SU-DHL-6 (cell line): ENCODE measurements around the gene STARD10.

Experiments used
- H2AFZ ChIP-seq: fragments of 200-600 bp; sonication (generic); 2 replicates; pipeline ENCODE4 v1.6.1; 2014; ENCODE audit warnings: low read depth, mild to moderate bottlenecking, moderate library complexity, mixed read lengths, antibody characterized with exemption, low read length; ENCODE audit not compliant: severe bottlenecking
- H3F3A ChIP-seq: fragments of 200-600 bp; shearing (Covaris generic); 2 replicates; pipeline ENCODE4 v1.6.0; 2016; ENCODE audit warnings: antibody characterized with exemption, mild to moderate bottlenecking; ENCODE audit not compliant: insufficient read depth
- H3K27ac ChIP-seq: fragments of 200-600 bp; sonication (generic); 2 replicates; pipeline ENCODE4 v1.5.1; 2016; ENCODE audit warnings: low read depth, mild to moderate bottlenecking, low read length, moderate library complexity, mixed read lengths
- H3K27me3 ChIP-seq: fragments of 200-600 bp; sonication (generic), shearing (Covaris generic); 2 replicates; pipeline ENCODE4 v1.6.0; 2014; ENCODE audit warnings: mild to moderate bottlenecking, low read length
- H3K36me3 ChIP-seq: fragments of 200-600 bp; sonication (generic); 2 replicates; pipeline ENCODE4 v1.6.1; 2014; ENCODE audit warnings: mild to moderate bottlenecking, low read length, mixed read lengths
- H3K4me2 ChIP-seq: fragments of 300-600, 200-600 bp; shearing (Covaris generic), sonication (generic); 2 replicates; pipeline ENCODE4 v1.6.0; 2014; ENCODE audit warnings: low read length, low read depth, mild to moderate bottlenecking; ENCODE audit not compliant: poor library complexity, severe bottlenecking
- H3K4me3 ChIP-seq: fragments of 200-600 bp; sonication (generic); 2 replicates; pipeline ENCODE4 v1.5.1; 2014; ENCODE audit warnings: antibody characterized with exemption, low read length, mild to moderate bottlenecking, mixed read lengths; ENCODE audit not compliant: insufficient read depth, poor library complexity, severe bottlenecking
- H3K79me2 ChIP-seq: fragments of 200-600 bp; sonication (generic); 2 replicates; pipeline ENCODE4 v1.6.1; 2014; ENCODE audit warnings: mild to moderate bottlenecking, low read length, moderate library complexity; ENCODE audit not compliant: insufficient read depth
- H3K9ac ChIP-seq: fragments of 200-600 bp; sonication (generic); 2 replicates; pipeline ENCODE4 v1.7.0; 2014; ENCODE audit warnings: mild to moderate bottlenecking, low read length
- H3K9me2 ChIP-seq: fragments of 200-600 bp; sonication (generic); replicated peaks from 2 replicates; pipeline ENCODE4 v1.6.1; 2014; ENCODE audit warnings: low read length; ENCODE audit not compliant: insufficient read depth
- H3K9me3 ChIP-seq: fragments of 200-600 bp; sonication (generic); 2 replicates; pipeline ENCODE4 v1.6.1; 2014; ENCODE audit warnings: low read length, mixed read lengths; ENCODE audit not compliant: insufficient read depth
- H4K20me1 ChIP-seq: fragments of 200-600 bp; sonication (generic); 2 replicates; pipeline ENCODE4 v1.6.1; 2014; ENCODE audit warnings: low read depth, mild to moderate bottlenecking, antibody characterized with exemption, low read length, moderate library complexity, mixed read lengths
- EZH2phosphoT487 ChIP-seq: fragments of 200-600 bp; sonication (generic), shearing (Covaris generic); conservative IDR thresholded peaks from 2 replicates; pipeline ENCODE4 v1.6.1; 2018; ENCODE audit warnings: mild to moderate bottlenecking, antibody characterized with exemption, low read length, moderate library complexity, mixed read lengths
- TF ChIP-seq, protein P1 (sequence below): fragments of 200-600 bp; sonication (generic); IDR thresholded peaks from one replicate; pipeline ENCODE4 v1.5.1; 2017; ENCODE audit warnings: antibody characterized with exemption, mild to moderate bottlenecking, low read length, moderate library complexity; ENCODE audit not compliant: insufficient read depth, poor library complexity, severe bottlenecking

The STARD10 gene

DNA sequence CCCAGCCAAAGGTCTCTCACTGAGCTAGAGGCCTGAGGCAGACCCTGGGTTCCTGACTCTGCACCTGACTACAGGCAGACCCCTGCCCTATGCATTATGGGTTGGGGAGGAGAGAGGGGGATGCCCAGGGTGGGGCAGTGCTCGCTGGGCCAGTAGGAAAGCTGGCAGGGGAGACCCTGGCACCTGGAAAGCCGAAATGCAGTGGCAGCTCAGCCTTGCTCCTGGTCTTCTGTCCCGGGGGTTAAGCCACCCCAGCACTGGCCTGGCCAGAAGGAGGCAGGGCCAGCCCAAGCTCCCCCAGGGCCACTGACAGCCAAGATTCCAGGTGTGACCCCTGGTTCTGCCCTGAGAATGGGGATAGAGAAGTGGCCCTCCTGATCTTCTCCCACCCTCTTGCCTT lies 47.0 kb downstream of the STARD10 start:
- Histone ChIP-seq H3K4me3 (no peak overlapping the region), H3K36me3 (no peaks in the 10 kb centered on the region), H3K27me3 (no peaks in the 10 kb centered on the region), H2AFZ (no peak overlapping the region), H4K20me1 (no peaks in the 10 kb centered on the region), H3K27ac (no peak overlapping the region), H3K79me2 (no peaks in the 10 kb centered on the region), H3K9me2 (no peaks in the 10 kb centered on the region), H3K9me3 (no peaks in the 10 kb centered on the region), H3K4me2 (no peak overlapping the region), H3F3A (no peaks in the 10 kb centered on the region), H3K9ac (no peak overlapping the region)
- no peak for TF ChIP-seq EZH2phosphoT487
- TF ChIP-seq, protein P1, sequence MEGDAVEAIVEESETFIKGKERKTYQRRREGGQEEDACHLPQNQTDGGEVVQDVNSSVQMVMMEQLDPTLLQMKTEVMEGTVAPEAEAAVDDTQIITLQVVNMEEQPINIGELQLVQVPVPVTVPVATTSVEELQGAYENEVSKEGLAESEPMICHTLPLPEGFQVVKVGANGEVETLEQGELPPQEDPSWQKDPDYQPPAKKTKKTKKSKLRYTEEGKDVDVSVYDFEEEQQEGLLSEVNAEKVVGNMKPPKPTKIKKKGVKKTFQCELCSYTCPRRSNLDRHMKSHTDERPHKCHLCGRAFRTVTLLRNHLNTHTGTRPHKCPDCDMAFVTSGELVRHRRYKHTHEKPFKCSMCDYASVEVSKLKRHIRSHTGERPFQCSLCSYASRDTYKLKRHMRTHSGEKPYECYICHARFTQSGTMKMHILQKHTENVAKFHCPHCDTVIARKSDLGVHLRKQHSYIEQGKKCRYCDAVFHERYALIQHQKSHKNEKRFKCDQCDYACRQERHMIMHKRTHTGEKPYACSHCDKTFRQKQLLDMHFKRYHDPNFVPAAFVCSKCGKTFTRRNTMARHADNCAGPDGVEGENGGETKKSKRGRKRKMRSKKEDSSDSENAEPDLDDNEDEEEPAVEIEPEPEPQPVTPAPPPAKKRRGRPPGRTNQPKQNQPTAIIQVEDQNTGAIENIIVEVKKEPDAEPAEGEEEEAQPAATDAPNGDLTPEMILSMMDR, result no peak

DNA sequence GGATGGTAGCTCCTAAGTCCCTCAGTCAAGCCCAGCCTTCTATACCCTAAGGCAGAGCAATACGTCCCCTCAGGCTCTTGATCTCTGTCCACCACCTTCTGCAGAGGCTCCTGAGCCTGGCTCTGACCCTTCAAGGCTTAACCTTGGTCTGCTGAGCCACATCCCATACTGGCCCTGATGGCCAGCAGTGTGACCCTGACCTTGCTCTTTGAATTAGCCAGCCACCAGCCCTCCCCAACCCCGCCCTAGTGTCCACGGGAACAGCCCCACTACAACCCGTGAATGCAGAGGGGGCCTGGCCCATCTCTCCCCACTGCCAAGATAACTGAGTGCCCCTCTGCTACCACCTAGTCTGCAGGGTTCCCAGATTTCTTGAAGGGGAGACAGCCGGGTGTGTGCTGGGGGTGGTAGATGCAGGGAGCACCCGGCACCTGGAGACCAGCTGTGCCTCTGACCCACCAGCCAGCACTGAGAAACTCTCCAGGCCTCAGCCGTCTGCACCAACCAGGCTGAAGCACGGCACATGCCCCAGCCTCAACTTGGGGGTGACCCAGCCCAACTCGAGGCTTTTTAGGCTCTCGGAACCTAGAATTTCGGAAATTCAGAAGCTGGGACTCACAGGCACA lies 47.8 kb downstream of the STARD10 start:
- Histone ChIP-seq H3K4me3 (no peak overlapping the region), H3K9me3 (no peaks in the 10 kb centered on the region), H3K9ac (no peak overlapping the region), H3K9me2 (no peaks in the 10 kb centered on the region), H3K27me3 (no peaks in the 10 kb centered on the region), H3K36me3 (no peaks in the 10 kb centered on the region), H3F3A (no peaks in the 10 kb centered on the region), H3K79me2 (no peaks in the 10 kb centered on the region), H2AFZ (no peak overlapping the region), H3K27ac (no peak overlapping the region), H4K20me1 (no peaks in the 10 kb centered on the region), H3K4me2 (no peak overlapping the region)
- TF ChIP-seq EZH2phosphoT487, result no peak
- TF ChIP-seq, protein P1, result no peak

DNA sequence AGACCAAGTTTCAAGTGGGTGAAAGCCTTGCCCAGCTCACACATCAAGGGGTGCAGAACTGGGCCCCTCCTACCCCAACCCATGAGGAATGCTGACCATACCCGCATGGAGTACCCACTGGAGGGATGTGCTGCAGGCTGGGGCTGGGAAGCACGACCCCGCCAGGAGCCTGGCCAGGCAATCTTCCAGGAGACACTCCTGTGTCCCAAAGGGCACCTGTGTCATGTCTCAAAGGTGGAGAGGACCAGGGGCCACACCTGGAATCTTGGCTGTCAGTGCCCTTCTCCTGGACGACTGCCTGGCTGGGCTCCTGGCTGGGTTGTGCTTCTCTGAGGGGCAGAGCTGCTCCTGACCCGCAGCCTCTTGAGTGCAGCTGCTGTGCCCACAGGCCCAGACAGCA lies 48.3 kb downstream of the STARD10 start:
- Histone ChIP-seq H3F3A (peaks cover under 1% of the 10 kb centered on the region; the same call in 1 of the 2 replicates), H3K27me3 (no peaks in the 10 kb centered on the region), H3K9ac (no peak overlapping the region), H3K4me3 (no peak overlapping the region), H3K9me3 (no peaks in the 10 kb centered on the region), H3K9me2 (no peaks in the 10 kb centered on the region), H2AFZ (no peak overlapping the region), H3K27ac (no peak overlapping the region), H3K4me2 (no peak overlapping the region), H3K79me2 (no peaks in the 10 kb centered on the region), H3K36me3 (no peaks in the 10 kb centered on the region), H4K20me1 (no peaks in the 10 kb centered on the region)
- TF ChIP-seq EZH2phosphoT487, result no peak
- TF ChIP-seq, protein P1, result no peak
